Esophagus muscularis mucosa (tissue), 4 donors: ENCODE data around the gene OGDH. TPM values are rescaled to one million over a fixed set of nuclear protein-coding genes. Genes with fewer than 3 reads are reported as not detected.
A peak's percentile ranks its signal among the peaks of the same experiment; 100 is the strongest.

Experiments
- DNase-seq: peaks from one replicate; pipeline ENCODE4 v3.0.0-alpha.2; 2017; ENCODE audit errors: extremely low spot score
- H3K27ac ChIP-seq, 4 donors: fragments of 200-600 bp; sonication (generic); replicated peaks in 1 of 4; 1 replicate in 3 of 4; 2 replicates in 1 of 4; pipeline ENCODE4 v1.5.1; 2016 to 2019; ENCODE audit warnings: mild to moderate bottlenecking in 1 of 4
- H3K27me3 ChIP-seq, 4 donors: fragments of 200-600 bp; sonication (generic); one replicate each; pipeline versions ENCODE4 v1.5.1 to v1.6.0; 2016 to 2019
- H3K36me3 ChIP-seq, 4 donors: fragments of 200-600 bp; sonication (generic); one replicate each; pipeline ENCODE4 v1.5.1; 2016 to 2019
- H3K4me1 ChIP-seq, 4 donors: fragments of 200-600 bp; sonication (generic); one replicate each; pipeline ENCODE4 v1.5.1; 2016 to 2019
- H3K4me3 ChIP-seq, 4 donors: fragments of 200-600 bp; sonication (generic); 1 replicate in 2 of 4; 2 replicates in 2 of 4; pipeline ENCODE4 v1.5.1; 2016 to 2019; ENCODE audit warnings: mild to moderate bottlenecking in 4 of 4, moderate library complexity in 1 of 4
- H3K9me3 ChIP-seq, 4 donors: fragments of 200-600 bp; sonication (generic); 1 replicate in 3 of 4; 2 replicates in 1 of 4; pipeline ENCODE4 v1.5.1; 2016 to 2019
- CTCF ChIP-seq, 3 experiments: fragments of 200-600 bp in 2 of 3; fragments of 450-650 bp in 1 of 3; sonication (generic) in 2 of 3; IDR thresholded peaks; one replicate each; pipeline ENCODE4 v1.5.1; 2017 to 2019; ENCODE audit warnings: antibody characterized with exemption in 3 of 3, mild to moderate bottlenecking in 2 of 3, moderate library complexity in 1 of 3
- EP300 ChIP-seq: sonication (generic); formaldehyde crosslinking; IDR thresholded peaks from one replicate; pipeline ENCODE4 v1.6.1; 2017; ENCODE audit warnings: antibody characterized with exemption
- POLR2A ChIP-seq: fragments of 450-650 bp; IDR thresholded peaks from one replicate; pipeline ENCODE4 v1.6.1; 2017; ENCODE audit warnings: antibody characterized with exemption, moderate library complexity, mild to moderate bottlenecking, low read depth
- POLR2AphosphoS5 ChIP-seq, 2 donors: sonication (generic); formaldehyde crosslinking; IDR thresholded peaks; one replicate each; pipeline ENCODE4 v1.6.1; 2017; ENCODE audit warnings: antibody characterized with exemption in 2 of 2
- WGBS: methylation state at CpG from one replicate; pipeline ENCODE4 v1.1.5; 2018; 5-methylcytosine and 5-hydroxymethylcytosine counted together
- intact Hi-C: fragments of 100-400 bp; cut with DNase I; formaldehyde crosslinking; loops from one replicate; pipeline ENCODE4 v1.15.1; 2023
- total RNA-seq, 4 donors: library from RNA; depleted of rRNA; stranded (reverse); fragments of >200 nt; gene quantifications; one replicate each; pipeline versions ENCODE4 v1.1.0 to v1.2.1, GENCODE V29; 2016

Gene OGDH
- total RNA-seq, 4 donors from 2014 or later, result 135 to 184 (median 145) TPM

- DNase-seq, result no peak
- Histone ChIP-seq H3K4me1 (peaks cover 48 to 60% (median 55%) of the 10 kb centered on the region in 4 donors), H3K36me3 (peaks cover 0 to 10% (median 2%) of the 10 kb centered on the region in 4 donors), H3K4me3 (no peak overlapping the region), H3K27me3 (no peaks in the 10 kb centered on the region), H3K27ac (peak overlapping the region; percentile 77 to 80 (median 78)), H3K9me3 (no peaks in the 10 kb centered on the region)
- TF ChIP-seq POLR2A (no peak), POLR2AphosphoS5 (IDR thresholded peaks at IDR 0.05) (peak; percentile 28 to 63), EP300 (no peak)
- intact Hi-C loops, result loop anchor here (5.0 kb wide), 1 partner anchor 52 kb away; no protein-coding TSS in a partner anchor
- 25% methylated on average over 8 of the region's 8 CpGs for WGBS
Observed at GRCh38 chr7:44639671-44640321, 33.4 kb downstream of the OGDH start.

- no peaks in the 10 kb centered on the region for H3K27me3 ChIP-seq
- H3K27ac ChIP-seq, result no peak overlapping the region
- no peak for DNase-seq
- H3K4me1 ChIP-seq, result peaks cover 27 to 37% (median 30%) of the 10 kb centered on the region in 4 donors
- 100% methylated on average over 1 of the region's 1 CpG for WGBS
- intact Hi-C loops, result loop anchor here (2.0 kb wide), 1 partner anchor 20 kb away; no protein-coding TSS in a partner anchor
- H3K36me3 ChIP-seq, result peaks cover 8 to 34% (median 27%) of the 10 kb centered on the region in 4 donors
- TF ChIP-seq EP300, result no peak
- TF ChIP-seq POLR2AphosphoS5 (IDR thresholded peaks at IDR 0.05), result no peak
- TF ChIP-seq POLR2A, result no peak
- TF ChIP-seq CTCF (IDR thresholded peaks at IDR 0.05), result no peak
- no peak overlapping the region for H3K4me3 ChIP-seq
- no peaks in the 10 kb centered on the region for H3K9me3 ChIP-seq
Observed at GRCh38 chr7:44643206-44643605, 36.8 kb downstream of the OGDH start.

GRCh38 chr7:44645254-44645653 is 38.8 kb downstream of the OGDH start:
- Histone ChIP-seq H3K27ac (no peak overlapping the region), H3K36me3 (peaks cover 13 to 55% (median 44%) of the 10 kb centered on the region in 4 donors), H3K27me3 (no peaks in the 10 kb centered on the region), H3K4me3 (no peak overlapping the region), H3K4me1 (peaks cover 7 to 18% (median 10%) of the 10 kb centered on the region in 4 donors), H3K9me3 (no peaks in the 10 kb centered on the region)
- DNase-seq, result no peak
- intact Hi-C loops, result no loop called here
- WGBS, result 93% methylated on average over 8 of the region's 11 CpGs
- TF ChIP-seq CTCF (IDR thresholded peaks at IDR 0.05) (no peak), POLR2A (no peak), POLR2AphosphoS5 (IDR thresholded peaks at IDR 0.05) (no peak), EP300 (no peak)

GRCh38 chr7:44645696-44646095 is 39.3 kb downstream of the OGDH start:
- Histone ChIP-seq H3K27me3 (no peaks in the 10 kb centered on the region), H3K9me3 (no peaks in the 10 kb centered on the region), H3K4me1 (peaks cover 2 to 17% (median 6%) of the 10 kb centered on the region in 4 donors), H3K36me3 (peaks cover 18 to 59% (median 46%) of the 10 kb centered on the region in 4 donors), H3K4me3 (no peak overlapping the region), H3K27ac (no peak overlapping the region)
- intact Hi-C loops, result no loop called here
- WGBS, result 74% methylated on average over 2 of the region's 2 CpGs
- TF ChIP-seq POLR2A (no peak), EP300 (no peak), CTCF (IDR thresholded peaks at IDR 0.05) (no peak), POLR2AphosphoS5 (IDR thresholded peaks at IDR 0.05) (no peak)
- DNase-seq, result no peak

- Histone ChIP-seq H3K27ac (no peak overlapping the region), H3K36me3 (peaks cover 18 to 66% (median 46%) of the 10 kb centered on the region in 4 donors), H3K4me1 (peaks cover 0 to 12% (median 6%) of the 10 kb centered on the region in 4 donors), H3K4me3 (no peak overlapping the region), H3K9me3 (no peaks in the 10 kb centered on the region), H3K27me3 (no peaks in the 10 kb centered on the region)
- no peak for DNase-seq
- intact Hi-C loops, result no loop called here
- 93% methylated on average over 3 of the region's 3 CpGs for WGBS
- no peak for TF ChIP-seq CTCF (IDR thresholded peaks at IDR 0.05)
Observed at GRCh38 chr7:44646176-44646920, 39.9 kb downstream of the OGDH start.
